Panc1 (cell line): ENCODE results near the gene CIB2. TPM values are rescaled to one million over a fixed set of nuclear protein-coding genes. Genes with fewer than 3 reads are reported as not detected.

Source experiments
- ATAC-seq: fragments of 200-7000 bp; cut with Tn5 transposase; 2 replicates; pipeline ENCODE4 v1.9.1; 2020; ENCODE audit warnings: mild to moderate bottlenecking, moderate library complexity
- BruUV-seq: library from RNA; stranded (reverse); fragments of 400-500 nt; replicated peaks from 2 replicates; lab custom pipeline; 2021; lab: Mats Ljungman, UMichigan
- CTCF ChIA-PET: fragments of 300-600 bp; sonication (Branson Sonifier 250); formaldehyde crosslinking; loops from one replicate; lab custom pipeline; 2022; ENCODE audit warnings: antibody characterized with exemption; lab: Charles Lee
- POLR2A ChIA-PET: fragments of 300-600 bp; sonication (Branson Sonifier 250); formaldehyde crosslinking; loops from one replicate; lab custom pipeline; 2022; ENCODE audit warnings: antibody characterized with exemption; lab: Charles Lee
- DNase-seq: peaks from one replicate; pipeline ENCODE4 v3.0.0-alpha.2; 2010; ENCODE audit warnings: low read depth, low spot score
- H3K27ac ChIP-seq: 2 replicates; pipeline ENCODE4 v1.5.1; 2011; ENCODE audit warnings: mild to moderate bottlenecking, low read length, inconsistent platforms
- H3K27me3 ChIP-seq: fragments of 200-500 bp; sonication (Bioruptor generic); 2 replicates; pipeline ENCODE4 v1.6.0; 2014; ENCODE audit warnings: low read length, inconsistent platforms; ENCODE audit not compliant: control insufficient read depth, insufficient read depth
- H3K36me3 ChIP-seq: fragments of 200-500 bp; sonication (Bioruptor generic); 2 replicates; pipeline ENCODE4 v1.5.1; 2014; ENCODE audit warnings: inconsistent platforms, mild to moderate bottlenecking, low read length, moderate library complexity; ENCODE audit not compliant: control insufficient read depth, insufficient read depth
- H3K4me1 ChIP-seq: 2 replicates; pipeline ENCODE4 v1.5.1; 2011; ENCODE audit warnings: inconsistent platforms, mild to moderate bottlenecking, low read length, moderate library complexity; ENCODE audit not compliant: control insufficient read depth, insufficient read depth
- H3K4me3 ChIP-seq, 2 experiments: 2 replicates each; pipeline ENCODE4 v1.5.1; 2011 to 2012; ENCODE audit warnings: low read depth in 2 of 2, low read length in 2 of 2, mild to moderate bottlenecking in 2 of 2, inconsistent platforms in 1 of 2, moderate library complexity in 1 of 2
- H3K9me3 ChIP-seq: fragments of 200-500 bp; sonication (Bioruptor generic); 2 replicates; pipeline ENCODE4 v1.5.1; 2014; ENCODE audit warnings: low read depth, mild to moderate bottlenecking, inconsistent platforms, low read length, moderate library complexity; ENCODE audit not compliant: control insufficient read depth, insufficient read depth
- CTCF ChIP-seq: fragments of 450-650 bp; IDR thresholded peaks from 2 replicates; pipeline ENCODE4 v1.5.1; 2017; ENCODE audit warnings: mild to moderate bottlenecking
- POLR2AphosphoS5 ChIP-seq: IDR thresholded peaks from 2 replicates; pipeline ENCODE4 v1.6.1; 2012; ENCODE audit warnings: mild to moderate bottlenecking, low read depth, low read length, moderate library complexity
- REST ChIP-seq, 2 experiments: IDR thresholded peaks; 2 replicates each; pipeline ENCODE4 v1.6.1; 2011 to 2012; ENCODE audit warnings: low read depth in 2 of 2, control low read depth in 1 of 2, low read length in 1 of 2, mild to moderate bottlenecking in 1 of 2, moderate library complexity in 1 of 2; ENCODE audit not compliant: insufficient read depth in 1 of 2
- SIN3A ChIP-seq: IDR thresholded peaks from 2 replicates; pipeline ENCODE4 v1.6.1; 2012; ENCODE audit warnings: low read depth, mild to moderate bottlenecking, low read length, moderate library complexity, borderline replicate concordance; ENCODE audit not compliant: insufficient read depth
- TCF7L2 ChIP-seq: IDR thresholded peaks from 2 replicates; pipeline ENCODE4 v1.6.1; 2011; ENCODE audit warnings: mild to moderate bottlenecking, low read depth, low read length, inconsistent platforms
- in situ Hi-C: cut with HindIII; loops from 2 replicates; pipeline ENCODE4 v1.10.0; 2016; ENCODE audit warnings: low sequenced_read_pairs, low pct_unique_long_range_greater_than_20kb
- intact Hi-C: fragments of 100-400 bp; cut with micrococcal nuclease; formaldehyde crosslinking; loops from one replicate; pipeline ENCODE4 v1.10.0; 2022; ENCODE audit not compliant: unreplicated experiment
- total RNA-seq: library from RNA; stranded (reverse); gene quantifications from one replicate; pipeline ENCODE4 v1.2.1, GENCODE V29; 2021; ENCODE audit not compliant: unreplicated experiment

CIB2 gene
- total RNA-seq, 1 experiment from 2014 or later, result 37.3 TPM

GRCh38 chr15:78157203-78157602, 26.0 kb upstream of the CIB2 start:
- no peaks in the 10 kb centered on the region for H3K9me3 ChIP-seq
- intact Hi-C loops (no loop called here), in situ Hi-C loops (no loop called here)
- H3K4me3 ChIP-seq, result no peak overlapping the region
- ATAC-seq, result no peak
- BruUV-seq, result no TSS peak
- no peak overlapping the region for H3K27ac ChIP-seq
- peaks cover 13% of the 10 kb centered on the region; the same call in 1 of the 2 replicates for H3K36me3 ChIP-seq
- CTCF ChIA-PET, result no interaction called here
- H3K4me1 ChIP-seq, result no peaks in the 10 kb centered on the region
- H3K27me3 ChIP-seq, result no peaks in the 10 kb centered on the region
- POLR2A ChIA-PET, result no interaction called here
- TF ChIP-seq SIN3A (no peak), POLR2AphosphoS5 (no peak), TCF7L2 (no peak), REST (IDR thresholded peaks at IDR 0.05; ENCODE audit: insufficient read depth in 1 of 2, low read depth in 2 of 2, low read length in 1 of 2) (no peak)
- DNase-seq, result no peak

GRCh38 chr15:78156653-78157052, 25.4 kb upstream of the CIB2 start:
- intact Hi-C loops (no loop called here), in situ Hi-C loops (no loop called here)
- POLR2A ChIA-PET, result no interaction called here
- Histone ChIP-seq H3K9me3 (no peaks in the 10 kb centered on the region), H3K27ac (no peak overlapping the region), H3K4me1 (no peaks in the 10 kb centered on the region), H3K36me3 (peaks cover 13% of the 10 kb centered on the region; the same call in 1 of the 2 replicates), H3K27me3 (no peaks in the 10 kb centered on the region), H3K4me3 (no peak overlapping the region)
- no peak for ATAC-seq
- no peak for TF ChIP-seq TCF7L2
- TF ChIP-seq CTCF, result no peak
- no peak for TF ChIP-seq REST (IDR thresholded peaks at IDR 0.05; ENCODE audit: insufficient read depth in 1 of 2, low read depth in 2 of 2, low read length in 1 of 2)
- no peak for TF ChIP-seq SIN3A
- TF ChIP-seq POLR2AphosphoS5, result no peak
- CTCF ChIA-PET, result no interaction called here
- no peak for DNase-seq
- BruUV-seq, result no TSS peak
